HFF-Myc (cell line): ENCODE measurements around the gene DLEC1.
"Not testable (repeated sequence)": the region's sequence is repeated elsewhere in the genome, so short reads cannot be mapped to it uniquely, and the experiment has no call there.

Experiments used
- DNase-seq: peaks from one replicate; pipeline ENCODE4 v3.0.0-alpha.2; 2011; ENCODE audit warnings: low read depth; ENCODE audit errors: extremely low read depth
- H3K4me3 ChIP-seq: replicated peaks from 2 replicates; pipeline ENCODE4 v1.5.1; 2011; ENCODE audit warnings: low read depth, mild to moderate bottlenecking, control low read depth, low read length
- CTCF ChIP-seq: IDR thresholded peaks from 2 replicates; pipeline ENCODE4 v1.5.1; 2012; ENCODE audit warnings: mild to moderate bottlenecking, low read depth, low read length, control low read depth; ENCODE audit errors: missing control alignments

DLEC1 gene

DNA sequence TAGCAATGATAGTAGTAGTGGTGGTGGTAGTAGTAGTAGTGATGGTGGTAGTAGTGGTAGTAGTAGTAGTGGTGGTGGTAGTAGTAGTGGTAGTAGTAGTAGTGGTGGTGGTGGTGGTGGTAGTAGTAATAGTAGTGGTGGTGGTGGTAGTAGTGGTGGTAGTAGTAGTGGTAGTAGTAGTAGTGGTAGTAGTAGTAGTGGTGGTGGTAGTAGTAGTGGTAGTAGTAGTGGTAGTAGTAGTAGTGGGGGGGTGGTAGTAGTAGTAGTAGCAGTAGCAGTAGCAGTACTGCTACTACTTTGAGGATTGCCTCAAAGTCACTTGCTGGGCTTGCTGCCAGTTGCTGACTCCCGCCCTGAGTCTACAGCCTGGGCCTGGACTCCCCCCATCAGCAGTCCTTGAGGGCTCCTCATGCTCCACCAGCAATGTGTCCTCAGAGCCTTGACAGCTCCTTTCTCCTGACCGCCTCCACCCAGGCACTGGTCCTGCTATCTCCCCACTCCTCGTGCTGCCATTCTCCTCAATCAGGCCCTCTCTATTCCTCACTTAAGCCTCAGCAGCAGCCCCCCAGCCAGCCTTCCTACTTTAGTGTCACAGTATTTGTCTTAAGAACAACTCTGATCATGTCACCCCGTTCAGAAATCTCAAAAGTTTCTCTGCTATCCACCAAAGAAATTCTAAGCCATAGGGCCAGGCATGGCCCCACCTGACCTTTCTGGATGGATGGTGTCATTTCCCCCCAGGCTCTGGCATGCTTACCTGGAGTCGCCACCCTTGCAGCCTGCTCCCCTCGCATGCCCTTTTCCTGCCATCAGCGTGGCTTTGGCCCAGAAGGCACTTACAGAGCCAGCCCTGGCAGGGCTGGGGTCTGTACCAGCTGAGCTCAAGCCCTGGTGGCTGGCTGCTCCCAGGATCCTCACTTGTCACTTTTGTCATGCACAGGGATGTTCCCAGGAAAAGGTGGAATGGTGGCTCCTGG is 45.6 kb downstream of the DLEC1 start:
- no peak overlapping the region for H3K4me3 ChIP-seq
- DNase-seq, result peak; percentile 16

DNA sequence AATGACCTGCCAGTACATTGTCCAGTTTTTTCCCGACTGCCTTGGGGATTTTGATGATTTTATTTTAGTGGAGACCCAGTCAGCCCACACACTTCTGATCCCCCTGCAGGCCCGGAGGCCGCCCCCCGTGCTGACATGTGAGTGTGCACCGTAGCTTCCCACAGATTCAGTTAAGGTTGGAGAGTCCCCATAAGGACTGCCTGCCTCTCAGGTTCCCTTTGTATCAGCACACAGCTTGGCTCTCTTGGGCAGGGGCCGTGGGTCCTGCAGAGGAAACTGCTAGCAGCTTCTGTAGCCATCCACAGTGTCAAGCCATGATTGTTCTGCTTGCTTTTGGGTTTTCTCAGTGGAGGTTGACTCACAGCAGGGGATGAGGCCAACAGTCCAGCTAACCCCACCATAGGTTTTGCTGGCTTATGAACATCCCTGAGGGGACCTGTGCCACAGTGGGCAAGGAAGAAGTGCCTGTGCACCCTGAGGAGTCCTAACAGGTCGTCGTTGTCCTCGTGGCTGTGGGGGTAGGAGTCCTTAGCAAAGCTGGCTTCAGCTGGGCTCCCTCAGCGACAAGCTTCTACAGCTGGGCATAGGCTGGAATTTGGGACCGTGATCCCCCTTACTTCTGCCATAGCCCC is 46.4 kb downstream of the DLEC1 start:
- no peak for TF ChIP-seq CTCF
- no peak overlapping the region for H3K4me3 ChIP-seq
- DNase-seq, result no peak

More for the DNA sequence above, 45.6 kb downstream of the DLEC1 start:
- no peak for TF ChIP-seq CTCF

DNA sequence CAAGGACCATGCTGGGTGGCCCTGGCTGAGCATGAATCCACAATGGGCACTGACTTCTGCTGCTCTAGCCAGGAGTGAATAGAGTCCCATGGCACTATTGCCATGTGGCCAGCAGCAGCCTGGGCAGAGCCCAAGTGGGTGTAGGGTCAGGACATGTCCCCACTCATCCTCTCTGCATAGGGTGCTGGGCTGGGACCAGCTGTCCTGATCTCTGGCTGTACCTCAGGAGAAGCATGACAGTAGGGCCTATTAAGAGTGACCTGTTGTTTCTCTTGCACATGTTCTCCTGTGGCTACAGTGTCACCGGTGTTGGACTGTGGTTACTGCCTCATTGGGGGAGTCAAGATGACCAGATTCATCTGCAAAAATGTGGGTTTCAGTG is 46.9 kb downstream of the DLEC1 start:
- no peak overlapping the region for H3K4me3 ChIP-seq
- TF ChIP-seq CTCF, result no peak
- no peak for DNase-seq

DNA sequence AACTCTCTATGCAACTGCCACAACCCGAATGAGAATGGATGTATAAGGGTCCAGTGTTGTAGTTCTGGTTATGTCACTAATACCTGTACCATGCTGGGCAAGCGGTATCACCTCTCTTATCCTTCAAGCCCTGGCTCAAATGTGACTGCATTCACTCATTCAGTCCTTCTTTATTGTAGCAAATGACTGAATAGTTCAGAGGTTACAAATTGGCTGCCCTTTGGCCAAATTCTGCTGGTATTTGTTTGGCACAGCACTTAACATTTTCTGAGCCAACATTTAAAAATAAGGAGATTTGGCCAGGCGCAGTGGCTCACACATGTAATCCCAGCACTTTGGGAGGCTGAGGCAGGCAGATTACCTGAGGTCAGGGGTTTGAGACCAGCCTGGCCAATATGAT is 47.5 kb downstream of the DLEC1 start:
- DNase-seq, result no peak
- H3K4me3 ChIP-seq, result no peak overlapping the region
- no peak for TF ChIP-seq CTCF

GRCh38 chr3:38087278-38087677 is 48.3 kb downstream of the DLEC1 start:
- not testable (repeated sequence) for DNase-seq, H3K4me3 ChIP-seq

DNA sequence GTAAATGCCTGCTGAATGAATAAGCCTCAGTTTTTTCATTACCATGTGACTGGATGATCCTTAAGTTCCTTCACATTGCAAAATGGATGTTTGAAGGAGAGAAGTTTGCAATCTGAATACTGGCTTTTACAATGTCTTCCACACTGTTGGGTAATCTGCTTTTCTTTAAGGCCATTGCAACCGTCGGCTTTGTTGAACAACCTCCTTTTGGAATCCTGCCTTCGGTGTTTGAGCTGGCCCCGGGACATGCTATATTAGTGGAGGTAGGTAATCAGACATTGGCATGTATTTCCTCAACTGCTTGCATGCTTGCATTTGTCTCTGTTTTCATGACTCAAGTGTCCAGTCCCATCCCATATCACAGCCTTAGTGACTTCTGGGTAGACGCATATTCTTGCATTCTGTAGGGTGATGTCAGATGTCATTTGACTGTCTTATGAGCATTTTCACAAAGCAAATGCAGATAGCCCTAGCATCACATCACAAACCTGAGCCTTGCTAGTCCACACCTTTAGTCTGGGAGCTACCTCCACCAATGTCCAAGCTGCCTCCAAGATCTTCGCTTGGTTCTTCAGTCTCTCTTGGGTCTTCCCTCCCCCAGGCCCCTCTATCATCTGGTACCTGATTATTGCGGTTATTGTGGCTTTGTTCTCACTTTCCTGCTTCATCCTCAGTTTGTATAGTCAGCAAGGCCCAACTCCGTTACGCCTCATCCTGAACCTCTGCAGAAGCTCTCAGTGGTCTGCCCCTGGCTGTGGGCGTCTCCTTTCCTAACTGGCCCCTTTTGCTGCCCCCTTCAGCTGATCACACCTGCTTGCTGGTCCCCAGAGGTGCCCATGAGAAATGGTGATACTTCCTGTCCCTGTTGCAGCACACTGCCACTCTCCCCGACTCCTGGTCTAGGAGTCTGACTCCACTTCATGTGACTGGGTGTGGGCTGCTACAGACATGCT is 49.4 kb downstream of the DLEC1 start:
- DNase-seq, result no peak
- no peak overlapping the region for H3K4me3 ChIP-seq
- TF ChIP-seq CTCF, result no peak

- TF ChIP-seq CTCF, result no peak
- no peak for DNase-seq
- H3K4me3 ChIP-seq, result no peak overlapping the region
Observed at GRCh38 chr3:38089163-38089562, 50.2 kb downstream of the DLEC1 start.
